ENCODE results near the gene TBC1D1. TPM values are rescaled to one million over a fixed set of nuclear protein-coding genes. Genes with fewer than 3 reads are reported as not detected.

The TBC1D1 gene
- total RNA-seq, 3 donors from 2014 or later (not counting 1 experiment from before 2014, with no cell fraction given) = 59.2 to 78.6 (median 68.5) TPM

DNA sequence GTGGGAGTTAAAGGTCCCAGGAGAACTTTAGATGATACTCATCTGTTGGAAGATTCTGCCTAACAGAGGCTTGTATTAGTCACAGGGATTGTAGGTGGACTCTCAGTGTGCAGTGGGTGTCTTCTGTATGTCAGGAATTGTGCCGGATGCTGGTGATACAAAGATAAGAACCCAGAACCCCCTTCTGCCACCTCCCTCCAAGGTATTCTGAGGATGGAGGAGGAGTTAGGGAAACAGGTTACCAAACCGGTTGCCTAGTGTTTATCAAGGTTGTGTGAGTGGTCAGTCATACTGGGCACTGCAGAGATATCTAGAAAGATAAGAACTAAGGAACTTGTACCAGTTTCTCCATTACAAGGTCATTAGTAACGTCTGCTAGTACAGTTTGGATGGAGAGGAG is 130.9 kb downstream of the TBC1D1 start:
- Histone ChIP-seq H3K4me1 (ENCODE audit: control insufficient read depth, insufficient read depth, low read length) (peaks cover 4% of the 10 kb centered on the region), H3K36me3 (ENCODE audit: control insufficient read depth, insufficient read depth, low read length) (peaks cover 27% of the 10 kb centered on the region), H3K9me3 (ENCODE audit: control insufficient read depth, insufficient read depth, low read length) (no peaks in the 10 kb centered on the region), H3K27ac (ENCODE audit: low read length) (no peak overlapping the region), H3K4me3 (ENCODE audit: low read length) (no peak overlapping the region), H3K27me3 (ENCODE audit: control insufficient read depth, insufficient read depth, low read length) (no peaks in the 10 kb centered on the region)
- Mint-ChIP-seq H3K36me3 (peaks cover 21% of the 10 kb centered on the region), H3K4me3 (no peak overlapping the region), H3K4me1 (peaks cover 17 to 26% of the 10 kb centered on the region in 2 donors), H3K27me3 (ENCODE audit: low read depth in 2 of 2) (no peaks in the 10 kb centered on the region), H3K9me3 (no peaks in the 10 kb centered on the region), H3K27ac (no peak overlapping the region)
- intact Hi-C loops (cut with micrococcal nuclease) = no loop called here
- 93% methylated on average over 2 of the region's 3 CpGs for WGBS (ENCODE audit: insufficient coverage)
- ATAC-seq (peak in 1 of 3 donors; percentile 43), DNase-seq (no peak)
- TF ChIP-seq, protein P1, sequence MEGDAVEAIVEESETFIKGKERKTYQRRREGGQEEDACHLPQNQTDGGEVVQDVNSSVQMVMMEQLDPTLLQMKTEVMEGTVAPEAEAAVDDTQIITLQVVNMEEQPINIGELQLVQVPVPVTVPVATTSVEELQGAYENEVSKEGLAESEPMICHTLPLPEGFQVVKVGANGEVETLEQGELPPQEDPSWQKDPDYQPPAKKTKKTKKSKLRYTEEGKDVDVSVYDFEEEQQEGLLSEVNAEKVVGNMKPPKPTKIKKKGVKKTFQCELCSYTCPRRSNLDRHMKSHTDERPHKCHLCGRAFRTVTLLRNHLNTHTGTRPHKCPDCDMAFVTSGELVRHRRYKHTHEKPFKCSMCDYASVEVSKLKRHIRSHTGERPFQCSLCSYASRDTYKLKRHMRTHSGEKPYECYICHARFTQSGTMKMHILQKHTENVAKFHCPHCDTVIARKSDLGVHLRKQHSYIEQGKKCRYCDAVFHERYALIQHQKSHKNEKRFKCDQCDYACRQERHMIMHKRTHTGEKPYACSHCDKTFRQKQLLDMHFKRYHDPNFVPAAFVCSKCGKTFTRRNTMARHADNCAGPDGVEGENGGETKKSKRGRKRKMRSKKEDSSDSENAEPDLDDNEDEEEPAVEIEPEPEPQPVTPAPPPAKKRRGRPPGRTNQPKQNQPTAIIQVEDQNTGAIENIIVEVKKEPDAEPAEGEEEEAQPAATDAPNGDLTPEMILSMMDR (IDR thresholded peaks at IDR 0.05) = no peak

DNA sequence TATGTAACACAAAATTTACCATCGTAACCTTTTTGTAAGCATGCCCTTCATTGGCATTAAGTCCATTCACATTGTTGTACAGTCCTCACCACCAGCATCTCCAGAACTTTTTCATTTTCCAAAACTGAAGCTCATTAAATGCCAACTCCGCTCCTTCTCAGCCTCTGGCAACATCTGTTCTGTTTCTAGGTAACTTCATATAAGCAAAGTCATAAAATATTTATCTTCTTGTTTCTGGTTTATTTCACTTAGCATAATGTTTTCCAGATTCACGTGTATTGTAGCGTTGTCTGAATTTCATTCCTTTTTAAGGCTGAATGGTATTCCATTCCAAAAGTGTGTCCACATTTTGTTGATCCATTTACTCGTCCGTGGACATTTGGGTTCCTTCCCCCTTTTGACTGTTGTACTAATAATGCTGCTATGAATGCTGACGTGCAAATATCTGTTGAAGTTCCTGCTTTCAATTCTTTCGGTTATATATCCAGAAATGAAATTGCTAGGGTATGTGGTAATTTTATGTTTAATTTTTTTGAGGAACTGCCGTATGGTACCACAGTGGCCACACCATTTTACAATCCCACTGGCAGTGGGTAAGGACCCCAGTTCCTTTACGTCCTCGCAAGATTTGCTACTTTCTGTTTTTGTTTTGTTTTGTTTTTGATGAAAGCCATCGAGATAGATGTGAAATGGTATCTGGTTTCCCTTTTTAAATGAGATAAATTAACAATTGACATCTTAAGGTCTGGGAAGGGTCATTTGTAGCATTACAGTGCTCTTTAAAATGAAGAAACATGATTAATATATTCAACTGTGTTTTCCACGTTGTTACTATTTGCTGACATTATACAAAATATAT is 132.7 kb downstream of the TBC1D1 start:
- peak overlapping the region; percentile 91 for H3K4me3 Mint-ChIP-seq
- whole genome bisulfite sequencing (ENCODE audit: insufficient coverage) = 60% methylated on average over 10 of the region's 13 CpGs
- H3K27ac ChIP-seq (ENCODE audit: low read length) = peak overlapping the region; percentile 37
- no peaks in the 10 kb centered on the region for H3K9me3 Mint-ChIP-seq
- no peaks in the 10 kb centered on the region for H3K9me3 ChIP-seq (ENCODE audit: control insufficient read depth, insufficient read depth, low read length)
- H3K27ac Mint-ChIP-seq = peak overlapping the region; percentile 83 to 92
- peaks cover 31% of the 10 kb centered on the region for H3K36me3 ChIP-seq (ENCODE audit: control insufficient read depth, insufficient read depth, low read length)
- no peaks in the 10 kb centered on the region for H3K27me3 Mint-ChIP-seq (ENCODE audit: low read depth in 2 of 2)
- peak; percentile 60 to 85 (median 70) for ATAC-seq
- DNase-seq = no peak
- H3K4me1 ChIP-seq (ENCODE audit: control insufficient read depth, insufficient read depth, low read length) = peaks cover 4% of the 10 kb centered on the region
- peak overlapping the region; percentile 14 for H3K4me3 ChIP-seq (ENCODE audit: low read length)
- intact Hi-C loops (cut with micrococcal nuclease) = no loop called here
- H3K36me3 Mint-ChIP-seq = peaks cover 21% of the 10 kb centered on the region
- no peaks in the 10 kb centered on the region for H3K27me3 ChIP-seq (ENCODE audit: control insufficient read depth, insufficient read depth, low read length)
- H3K4me1 Mint-ChIP-seq = peaks cover 17 to 26% of the 10 kb centered on the region in 2 donors
- TF ChIP-seq, protein P1 (IDR thresholded peaks at IDR 0.05) = no peak

DNA sequence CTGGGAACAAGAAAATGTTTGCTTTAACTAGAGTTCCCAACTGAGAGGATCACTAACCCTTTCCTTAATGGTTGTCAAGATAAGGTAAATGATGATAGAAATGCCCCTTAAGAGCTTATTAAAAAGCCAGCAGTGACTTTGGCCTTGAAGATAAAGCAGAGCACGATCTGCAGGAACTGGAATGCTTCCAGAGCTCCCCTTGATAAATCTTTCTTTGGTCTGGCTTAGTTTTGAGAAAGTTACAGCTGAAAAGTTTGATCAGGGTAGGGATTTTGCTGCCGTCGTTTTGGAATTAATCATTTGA is 133.3 kb downstream of the TBC1D1 start:
- peaks cover 17 to 26% of the 10 kb centered on the region in 2 donors for H3K4me1 Mint-ChIP-seq
- Histone ChIP-seq H3K27me3 (ENCODE audit: control insufficient read depth, insufficient read depth, low read length) (no peaks in the 10 kb centered on the region), H3K36me3 (ENCODE audit: control insufficient read depth, insufficient read depth, low read length) (peaks cover 37% of the 10 kb centered on the region), H3K9me3 (ENCODE audit: control insufficient read depth, insufficient read depth, low read length) (no peaks in the 10 kb centered on the region), H3K27ac (ENCODE audit: low read length) (peak overlapping the region; percentile 37), H3K4me1 (ENCODE audit: control insufficient read depth, insufficient read depth, low read length) (peaks cover 4% of the 10 kb centered on the region), H3K4me3 (ENCODE audit: low read length) (peak overlapping the region; percentile 14)
- H3K9me3 Mint-ChIP-seq = no peaks in the 10 kb centered on the region
- ATAC-seq (peak in 1 of 3 donors; percentile 24), DNase-seq (no peak)
- H3K36me3 Mint-ChIP-seq = peaks cover 21% of the 10 kb centered on the region
- peak overlapping the region; percentile 91 for H3K4me3 Mint-ChIP-seq
- WGBS (ENCODE audit: insufficient coverage) = 67% methylated on average over 1 of the region's 3 CpGs
- intact Hi-C loops (cut with micrococcal nuclease) = no loop called here
- TF ChIP-seq, protein P1 (IDR thresholded peaks at IDR 0.05) = no peak
- peak overlapping the region; percentile 83 to 92 for H3K27ac Mint-ChIP-seq
- H3K27me3 Mint-ChIP-seq (ENCODE audit: low read depth in 2 of 2) = no peaks in the 10 kb centered on the region
